IMR-90 (cell line): ENCODE data around the gene IQGAP2. TPM values are rescaled to one million over a fixed set of nuclear protein-coding genes. Genes with fewer than 3 reads are reported as not detected.
"Not testable (repeated sequence)": the region's sequence is repeated elsewhere in the genome, so short reads cannot be mapped to it uniquely, and the experiment has no call there.

Experiments used
- ATAC-seq: fragments of 200-7000 bp; cut with Tn5 transposase; 2 replicates; pipeline ENCODE4 v1.9.1; 2020; ENCODE audit warnings: low read depth, mild to moderate bottlenecking, moderate library complexity
- BruUV-seq: library from RNA; stranded (reverse); fragments of 400-500 nt; replicated peaks from 2 replicates; lab custom pipeline; 2021; lab: Mats Ljungman, UMichigan
- CTCF ChIA-PET: fragments of 300-600 bp; formaldehyde crosslinking; extraction: SDS; loops from one replicate; lab custom pipeline; 2021; ENCODE audit warnings: antibody characterized with exemption; lab: Yijun Ruan, JAX
- POLR2A ChIA-PET: fragments of 300-600 bp; sonication (Branson Sonifier 250); formaldehyde crosslinking; loops from one replicate; lab custom pipeline; 2022; ENCODE audit warnings: antibody characterized with exemption; ENCODE audit not compliant: unreplicated experiment; lab: Charles Lee
- DNase-seq: peaks from one replicate; pipeline ENCODE4 v3.0.0; 2013
- H2AFZ ChIP-seq: replicated peaks from 2 replicates; pipeline ENCODE3; 2013; ENCODE audit warnings: low read length, mild to moderate bottlenecking; ENCODE audit not compliant: poor library complexity
- H2AK5ac ChIP-seq: 2 replicates; pipeline ENCODE4 v1.6.1; 2013; ENCODE audit warnings: low read depth, low read length, inconsistent platforms
- H2AK9ac ChIP-seq: replicated peaks from 2 replicates; pipeline ENCODE3; 2013; ENCODE audit warnings: mild to moderate bottlenecking, low read depth, low read length, moderate library complexity; ENCODE audit not compliant: poor library complexity
- H2BK120ac ChIP-seq: 2 replicates; pipeline ENCODE4 v1.6.1; 2013; ENCODE audit warnings: low read depth, low read length, inconsistent platforms
- H2BK15ac ChIP-seq: 3 replicates; pipeline ENCODE4 v1.6.1; 2013; ENCODE audit warnings: low read depth, low read length, inconsistent platforms
- H2BK20ac ChIP-seq: 2 replicates; pipeline ENCODE4 v1.6.1; 2013; ENCODE audit warnings: low read depth, mild to moderate bottlenecking, inconsistent platforms, low read length, moderate library complexity
- H2BK5ac ChIP-seq: 2 replicates; pipeline ENCODE4 v1.6.1; 2013; ENCODE audit warnings: mild to moderate bottlenecking, low read depth, low read length, inconsistent platforms; ENCODE audit not compliant: poor library complexity, severe bottlenecking
- H3K14ac ChIP-seq: replicated peaks from 2 replicates; pipeline ENCODE4 v1.6.1; 2013; ENCODE audit warnings: low read depth, low read length, inconsistent platforms
- H3K18ac ChIP-seq: 2 replicates; pipeline ENCODE4 v1.6.1; 2013; ENCODE audit warnings: low read depth, low read length, control low read depth
- H3K23ac ChIP-seq: 2 replicates; pipeline ENCODE4 v1.6.1; 2013; ENCODE audit warnings: low read depth, low read length, inconsistent platforms
- H3K27ac ChIP-seq: 2 replicates; pipeline ENCODE4 v1.5.1; 2013; ENCODE audit warnings: mild to moderate bottlenecking, control low read depth, low read length; ENCODE audit not compliant: insufficient read depth
- H3K27me3 ChIP-seq: 2 replicates; pipeline ENCODE4 v1.6.1; 2013; ENCODE audit warnings: low read length; ENCODE audit not compliant: control insufficient read depth, insufficient read depth
- H3K36me3 ChIP-seq: 2 replicates; pipeline ENCODE4 v1.6.1; 2013; ENCODE audit warnings: low read length, mixed read lengths; ENCODE audit not compliant: control insufficient read depth, insufficient read depth
- H3K4ac ChIP-seq: 2 replicates; pipeline ENCODE4 v1.6.1; 2013; ENCODE audit warnings: low read depth, low read length, inconsistent platforms
- H3K4me1 ChIP-seq: 2 replicates; pipeline ENCODE4 v1.6.1; 2013; ENCODE audit warnings: low read length, mixed read lengths; ENCODE audit not compliant: control insufficient read depth, insufficient read depth
- H3K4me2 ChIP-seq: 2 replicates; pipeline ENCODE4 v1.6.1; 2013; ENCODE audit warnings: low read depth, mild to moderate bottlenecking, control low read depth, low read length, moderate library complexity
- H3K4me3 ChIP-seq: 2 replicates; pipeline ENCODE4 v1.5.1; 2013; ENCODE audit warnings: low read depth, mild to moderate bottlenecking, control low read depth, low read length, moderate library complexity; ENCODE audit not compliant: insufficient read depth
- H3K56ac ChIP-seq: 2 replicates; pipeline ENCODE4 v1.6.1; 2013; ENCODE audit warnings: low read length, inconsistent platforms; ENCODE audit not compliant: insufficient read depth; ENCODE audit errors: extremely low read depth
- H3K79me1 ChIP-seq, 2 experiments: 2 replicates each; pipeline ENCODE4 v1.6.1; 2013; ENCODE audit warnings: low read length in 2 of 2, inconsistent platforms in 1 of 2, low read depth in 1 of 2
- H3K9ac ChIP-seq: 2 replicates; pipeline ENCODE4 v1.6.1; 2013; ENCODE audit warnings: low read depth, low read length, control low read depth
- H3K9me1 ChIP-seq: 2 replicates; pipeline ENCODE4 v1.6.1; 2013; ENCODE audit warnings: low read length, inconsistent platforms; ENCODE audit not compliant: insufficient read depth
- H3K9me3 ChIP-seq: 2 replicates; pipeline ENCODE4 v1.6.1; 2013; ENCODE audit warnings: low read length; ENCODE audit not compliant: control insufficient read depth, insufficient read depth
- H4K20me1 ChIP-seq: 2 replicates; pipeline ENCODE4 v1.6.1; 2013; ENCODE audit warnings: low read length, inconsistent platforms; ENCODE audit not compliant: insufficient read depth
- H4K5ac ChIP-seq: 2 replicates; pipeline ENCODE4 v1.6.1; 2013; ENCODE audit warnings: mild to moderate bottlenecking, low read depth, low read length, control low read depth
- H4K8ac ChIP-seq, 2 experiments: 2 replicates each; pipeline ENCODE4 v1.6.1; 2013; ENCODE audit warnings: low read depth in 2 of 2, low read length in 2 of 2, control low read depth in 1 of 2, inconsistent platforms in 1 of 2
- H4K91ac ChIP-seq: 2 replicates; pipeline ENCODE4 v1.6.1; 2013; ENCODE audit warnings: low read depth, low read length, inconsistent platforms; ENCODE audit not compliant: insufficient read depth
- WGBS, 2 experiments: methylation state at CpG; one replicate each; pipeline versions ENCODE4 v1.1.5 to v1.1.7; 2013; ENCODE audit warnings: missing lambda C conversion rate in 2 of 2; ENCODE audit not compliant: insufficient read length in 1 of 2; ENCODE audit errors: extremely low coverage in 2 of 2; 5-methylcytosine and 5-hydroxymethylcytosine counted together
- dilution Hi-C: fragments of 300-500 bp; cut with HindIII; formaldehyde crosslinking; loops from one replicate; pipeline ENCODE4 v1.14.3; 2018; ENCODE audit warnings: low sequenced_read_pairs; ENCODE audit not compliant: unreplicated experiment
- in situ Hi-C: fragments of 300-500 bp; cut with MboI; formaldehyde crosslinking; loops from 3 replicates; pipeline ENCODE4 v1.14.3; 2019; ENCODE audit warnings: low sequenced_read_pairs, inconsistent platforms, mixed read lengths
- intact Hi-C: fragments of 100-400 bp; cut with micrococcal nuclease; formaldehyde crosslinking; loops from 2 replicates; pipeline ENCODE4 v1.10.0; 2022
- polyA plus RNA-seq, 3 experiments: library from polyadenylated mRNA; depleted of rRNA; stranded (reverse); fragments of >200 nt; gene quantifications; 2 replicates each; pipeline ENCODE4 v1.2.3, GENCODE V29; 2012; ENCODE audit warnings: low replicate concordance in 1 of 3
- total RNA-seq: library from RNA; depleted of rRNA; stranded (reverse); fragments of >200 nt; gene quantifications from 2 replicates; pipeline ENCODE4 v1.2.3, GENCODE V29; 2012

IQGAP2 gene
- total and polyA plus RNA-seq, 2 of the 4 experiments (the other 2 are of a cell fraction) = 0.21 to 0.36 TPM

- intact Hi-C loops, POLR2A ChIA-PET, H3K56ac ChIP-seq, H3K23ac ChIP-seq, H3K27ac ChIP-seq, dilution Hi-C loops, H3K9me3 ChIP-seq, H3K14ac ChIP-seq, H2AFZ ChIP-seq, ATAC-seq, H3K36me3 ChIP-seq, H3K9me1 ChIP-seq, H4K8ac ChIP-seq, H3K4me3 ChIP-seq, DNase-seq, H4K5ac ChIP-seq, H2BK15ac ChIP-seq, BruUV-seq, H2AK9ac ChIP-seq, H3K4me2 ChIP-seq, H3K27me3 ChIP-seq, H3K9ac ChIP-seq, H3K79me1 ChIP-seq, in situ Hi-C loops, H4K20me1 ChIP-seq, H3K4me1 ChIP-seq, H3K18ac ChIP-seq: not testable (repeated sequence)
- Histone ChIP-seq H3K4ac (peak overlapping the region; percentile 40), H2AK5ac (peak overlapping the region; percentile 4; the same call in 1 of the 2 replicates), H2BK5ac (peak overlapping the region; percentile 19), H2BK120ac (peak overlapping the region; percentile 62; the same call in 1 of the 2 replicates), H4K91ac (0 out of 2 replicates have a peak overlapping the region, but pooled peaks have one; percentile 23), H2BK20ac (peak overlapping the region; percentile 69; the same call in 1 of the 2 replicates)
- CTCF ChIA-PET = interaction anchor here (0.6 kb wide), 1 partner anchor 31 kb away, joined by 6 read pairs; no protein-coding TSS in a partner anchor
- no CpG with 5 or more reads among the region's 4 CpGs for WGBS, 2 experiments
Measured at GRCh38 chr5:76741506-76741905, 338.4 kb downstream of the IQGAP2 start.
